HG03066 (cell line): Measurements from ENCODE around the gene LIMK2.
"Not testable (repeated sequence)": the region's sequence is repeated elsewhere in the genome, so short reads cannot be mapped to it uniquely, and the experiment has no call there.

ENCODE experiments used
- ATAC-seq: cut with Tn5 transposase; IDR thresholded peaks from one replicate; pipeline ENCODE4 v1.9.1; 2021; ENCODE audit warnings: low read depth; ENCODE audit not compliant: unreplicated experiment

LIMK2 gene

DNA sequence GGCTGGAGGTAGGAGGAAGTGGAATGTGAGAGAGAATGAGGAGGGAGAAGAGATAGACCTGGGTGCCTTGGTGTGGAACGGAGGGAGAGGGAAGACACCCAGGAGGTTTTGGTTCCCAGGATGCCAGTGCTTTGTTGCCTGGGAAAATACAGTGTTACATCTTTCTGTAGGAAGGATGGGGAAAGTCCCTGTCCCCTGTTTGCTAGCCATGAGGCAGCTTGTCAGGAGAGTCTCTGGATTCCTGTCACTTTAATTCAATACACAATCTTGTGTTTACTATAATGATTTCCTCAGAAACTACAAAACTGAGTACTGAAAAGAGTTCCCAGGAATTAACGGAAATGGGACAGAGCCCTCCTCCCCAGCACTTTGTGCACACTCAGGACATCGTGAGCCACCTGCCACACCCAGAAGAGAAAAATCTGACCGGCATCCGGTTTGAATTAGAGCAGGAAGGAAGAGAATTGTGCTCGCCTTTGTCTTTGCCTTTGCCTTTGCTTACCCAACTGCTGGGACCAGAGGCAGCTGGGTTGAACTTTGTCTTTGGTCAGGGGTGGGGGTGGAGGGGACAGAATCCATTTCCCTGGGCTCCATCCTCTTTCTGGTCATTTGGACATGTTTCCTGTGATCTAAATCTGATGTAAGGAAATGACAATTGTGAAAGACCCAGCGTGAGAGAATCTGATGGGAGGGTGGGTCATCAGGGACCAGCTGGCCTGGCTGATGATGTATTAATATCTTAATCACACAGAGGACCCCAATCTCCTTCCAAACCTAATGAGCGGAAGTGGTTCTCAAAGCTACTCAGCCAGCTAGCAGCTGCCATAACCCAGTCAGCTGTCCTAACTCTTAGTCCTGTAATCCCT is 1.3 kb upstream of the LIMK2 start:
- no peak for ATAC-seq

DNA sequence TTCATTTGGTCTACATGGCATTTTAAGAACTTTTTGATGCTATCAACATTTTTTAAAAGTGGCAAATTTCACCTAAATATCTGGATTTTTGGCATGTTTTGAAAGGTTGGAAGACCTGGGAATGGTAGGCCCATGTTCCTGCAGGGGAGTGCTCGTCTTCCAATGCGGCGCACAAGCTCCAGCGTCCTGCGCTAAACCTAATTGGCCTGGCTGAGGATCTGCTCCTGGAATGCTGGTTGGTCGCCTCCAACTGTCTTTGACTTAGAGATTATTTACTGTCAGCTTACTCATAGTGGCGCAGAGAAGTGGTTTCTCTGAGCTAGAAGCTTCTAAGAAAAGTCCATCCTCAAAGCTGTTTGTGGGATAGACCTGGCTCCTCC is 626 bp upstream of the LIMK2 start:
- no peak for ATAC-seq

DNA sequence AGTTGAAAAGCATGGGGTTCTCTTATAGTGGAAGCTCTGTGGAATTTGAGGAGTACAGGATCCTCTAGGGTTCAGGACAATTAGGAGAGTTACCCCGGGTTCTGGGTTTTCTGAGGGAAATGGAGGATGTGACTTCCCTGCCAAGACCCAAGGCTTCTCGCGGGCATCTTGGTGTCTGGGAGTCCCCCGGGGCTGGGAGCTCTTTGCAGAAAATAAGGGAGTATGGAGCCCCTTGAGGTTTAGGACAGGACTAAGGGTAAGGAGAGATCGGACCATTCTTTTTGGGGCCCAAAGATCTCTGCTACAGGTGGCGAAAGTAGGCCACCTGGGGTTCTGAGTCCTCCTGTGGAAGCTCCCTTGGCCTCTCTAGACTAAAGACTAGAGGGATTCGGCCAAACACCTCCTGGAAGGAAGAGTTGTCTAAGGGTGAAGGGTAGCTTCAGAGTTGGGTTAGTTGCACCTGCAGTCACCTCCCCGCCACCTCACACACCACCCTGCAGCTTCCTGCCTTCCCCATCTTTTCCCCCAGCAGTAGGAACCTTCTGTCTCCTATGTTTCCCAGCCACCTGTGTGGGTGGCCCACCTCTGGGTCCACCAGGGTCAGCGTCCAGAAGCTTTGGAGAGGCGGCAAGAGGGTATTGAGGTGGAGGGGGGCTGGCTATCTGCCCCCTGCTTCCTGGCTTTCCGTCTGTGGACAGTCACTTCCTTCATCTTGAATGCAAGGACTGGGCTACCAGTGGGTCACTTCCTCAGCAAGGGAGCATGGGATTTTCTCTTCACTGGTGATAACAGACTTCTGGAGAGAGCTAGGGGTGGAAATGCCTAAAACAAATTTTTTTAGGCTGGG is 908 bp downstream of the LIMK2 start:
- ATAC-seq = no peak

DNA sequence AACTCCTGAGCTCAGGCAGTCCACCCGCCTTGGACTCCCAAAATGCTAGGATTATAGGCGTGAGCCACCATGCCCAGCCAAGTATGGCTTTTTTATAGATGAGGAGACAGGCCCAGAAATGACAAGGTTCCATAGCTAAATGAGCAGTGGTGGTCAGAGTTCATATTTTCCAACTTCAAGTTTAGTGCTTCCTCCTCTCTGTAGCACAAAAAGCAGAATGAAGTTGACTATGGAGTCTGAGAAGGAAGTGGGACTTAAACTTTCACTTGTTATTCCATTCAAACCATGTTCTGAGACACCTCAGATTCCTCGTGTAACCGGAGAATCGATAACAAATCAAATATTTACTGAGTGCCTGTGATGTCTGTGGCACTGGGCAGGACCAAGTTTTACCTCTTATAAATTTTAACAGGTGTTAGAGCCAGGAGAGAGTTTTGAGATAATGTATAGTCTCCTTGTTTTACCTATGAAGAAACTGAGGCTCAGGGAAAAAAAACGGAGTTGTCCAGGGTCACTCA is 3.0 kb downstream of the LIMK2 start:
- no peak for ATAC-seq

DNA sequence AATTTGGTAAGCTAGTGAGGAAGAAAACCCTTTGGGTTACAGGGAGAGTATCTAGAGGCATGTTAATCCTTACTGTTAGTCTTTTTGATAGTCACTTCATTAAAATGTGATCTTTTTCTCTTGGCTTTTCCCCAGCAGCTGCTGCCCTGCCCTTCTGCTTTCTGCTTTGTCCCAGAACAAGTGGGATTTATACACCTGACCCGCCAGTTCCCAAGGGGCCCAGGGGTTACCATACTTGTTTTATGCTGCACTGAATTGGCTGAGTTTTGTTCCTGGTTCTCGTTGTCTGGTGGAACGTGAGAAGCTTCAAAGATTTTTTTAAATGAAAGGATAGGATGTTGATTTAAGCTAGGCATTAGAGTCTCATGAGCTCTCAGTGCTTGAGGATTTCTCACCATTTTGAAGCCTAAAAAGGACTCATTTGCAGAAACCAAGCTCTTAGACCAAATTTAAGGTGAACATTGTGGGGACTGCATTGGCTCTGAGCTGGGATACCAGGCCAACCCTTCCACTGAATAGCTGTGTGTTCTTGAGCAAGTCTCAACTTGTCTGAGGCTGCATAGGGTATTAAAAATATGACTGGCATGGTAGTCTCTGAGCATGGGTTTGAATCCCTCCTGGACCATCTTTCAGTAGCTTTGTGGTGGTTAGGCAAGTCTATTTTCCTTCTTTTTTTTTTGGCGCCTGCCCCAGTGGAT is 6.6 kb downstream of the LIMK2 start:
- ATAC-seq = no peak

DNA sequence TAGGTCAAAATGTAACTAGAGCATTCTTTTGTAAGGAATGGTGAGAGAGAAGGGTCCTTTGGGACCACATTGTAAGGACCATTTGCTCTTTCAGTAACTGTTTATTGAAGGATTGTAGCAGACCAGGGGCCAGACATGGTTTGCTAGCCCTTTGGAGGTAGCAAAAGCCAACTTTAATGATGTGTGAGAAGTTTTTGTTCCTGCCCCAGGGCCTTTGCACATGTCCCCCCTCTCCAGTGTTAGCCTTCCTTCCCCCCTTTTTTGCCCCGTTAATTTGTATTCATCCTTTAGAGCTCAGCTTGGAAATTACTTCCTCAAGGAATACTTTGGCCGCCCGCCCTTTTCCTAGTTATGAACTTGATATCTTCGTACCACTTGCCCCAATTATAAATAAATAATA is 9.0 kb downstream of the LIMK2 start:
- ATAC-seq = no peak

DNA sequence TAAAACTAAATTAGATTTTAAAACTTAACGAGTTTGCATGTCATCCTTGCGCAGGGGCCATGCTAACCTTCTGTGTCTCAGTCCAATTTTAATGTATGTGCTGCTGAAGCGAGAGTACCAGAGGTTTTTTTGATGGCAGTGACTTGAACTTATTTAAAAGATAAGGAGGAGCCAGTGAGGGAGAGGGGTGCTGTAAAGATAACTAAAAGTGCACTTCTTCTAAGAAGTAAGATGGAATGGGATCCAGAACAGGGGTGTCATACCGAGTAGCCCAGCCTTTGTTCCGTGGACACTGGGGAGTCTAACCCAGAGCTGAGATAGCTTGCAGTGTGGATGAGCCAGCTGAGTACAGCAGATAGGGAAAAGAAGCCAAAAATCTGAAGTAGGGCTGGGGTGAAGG is 10.6 kb downstream of the LIMK2 start:
- no peak for ATAC-seq

DNA sequence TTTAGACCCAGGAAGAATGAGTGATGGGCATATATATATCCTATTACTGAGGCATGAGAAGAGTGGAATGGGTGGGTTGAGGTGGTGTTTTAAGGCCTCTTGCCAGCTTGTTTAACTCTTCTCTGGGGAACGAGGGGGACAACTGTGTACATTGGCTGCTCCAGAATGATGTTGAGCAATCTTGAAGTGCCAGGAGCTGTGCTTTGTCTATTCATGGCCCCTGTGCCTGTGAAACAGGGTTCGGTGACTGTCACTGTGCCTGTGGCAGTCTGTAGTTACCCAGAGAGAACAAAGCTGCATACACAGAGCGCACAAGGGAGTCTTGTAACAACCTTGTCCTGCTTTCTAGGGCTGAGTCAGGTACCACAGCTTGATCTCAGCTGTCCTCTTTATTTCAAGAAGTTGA is 11.7 kb downstream of the LIMK2 start:
- ATAC-seq = no peak

DNA sequence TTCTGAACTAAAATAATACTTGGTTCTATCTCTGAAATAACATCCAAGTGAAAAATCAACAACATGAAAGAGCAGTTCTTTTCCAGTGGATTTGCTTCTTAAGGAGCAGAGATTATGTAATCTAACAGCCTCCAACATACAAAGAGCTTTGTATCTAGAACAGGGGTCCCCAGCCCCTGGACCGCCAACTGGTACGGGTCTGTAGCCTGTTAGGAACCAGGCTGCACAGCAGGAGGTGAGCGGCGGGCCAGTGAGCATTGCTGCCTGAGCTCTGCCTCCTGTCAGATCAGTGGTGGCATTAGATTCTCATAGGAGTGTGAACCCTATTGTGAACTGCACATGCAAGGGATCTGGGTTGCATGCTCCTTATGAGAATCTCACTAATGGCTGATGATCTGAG is 12.6 kb downstream of the LIMK2 start:
- ATAC-seq = not testable (repeated sequence)

DNA sequence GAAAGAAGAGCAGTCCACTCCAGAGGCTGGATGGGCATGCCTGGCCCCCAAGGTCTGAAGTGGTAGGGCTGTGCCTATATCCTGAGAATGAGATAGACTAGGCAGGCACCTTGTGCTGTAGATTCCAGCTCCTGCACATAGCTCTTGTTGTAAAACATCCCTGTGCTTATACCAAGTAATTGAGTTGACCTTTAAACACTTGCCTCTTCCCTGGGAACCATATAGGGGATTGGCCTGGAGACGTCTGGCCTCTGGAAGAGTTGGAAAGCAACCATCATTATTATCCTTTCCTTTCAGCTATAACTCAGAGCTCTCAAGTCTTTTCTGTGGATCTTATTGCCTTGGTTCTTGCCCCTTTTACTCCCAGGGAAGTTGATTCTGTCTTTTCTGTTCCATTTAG is 15.1 kb downstream of the LIMK2 start:
- ATAC-seq = no peak

DNA sequence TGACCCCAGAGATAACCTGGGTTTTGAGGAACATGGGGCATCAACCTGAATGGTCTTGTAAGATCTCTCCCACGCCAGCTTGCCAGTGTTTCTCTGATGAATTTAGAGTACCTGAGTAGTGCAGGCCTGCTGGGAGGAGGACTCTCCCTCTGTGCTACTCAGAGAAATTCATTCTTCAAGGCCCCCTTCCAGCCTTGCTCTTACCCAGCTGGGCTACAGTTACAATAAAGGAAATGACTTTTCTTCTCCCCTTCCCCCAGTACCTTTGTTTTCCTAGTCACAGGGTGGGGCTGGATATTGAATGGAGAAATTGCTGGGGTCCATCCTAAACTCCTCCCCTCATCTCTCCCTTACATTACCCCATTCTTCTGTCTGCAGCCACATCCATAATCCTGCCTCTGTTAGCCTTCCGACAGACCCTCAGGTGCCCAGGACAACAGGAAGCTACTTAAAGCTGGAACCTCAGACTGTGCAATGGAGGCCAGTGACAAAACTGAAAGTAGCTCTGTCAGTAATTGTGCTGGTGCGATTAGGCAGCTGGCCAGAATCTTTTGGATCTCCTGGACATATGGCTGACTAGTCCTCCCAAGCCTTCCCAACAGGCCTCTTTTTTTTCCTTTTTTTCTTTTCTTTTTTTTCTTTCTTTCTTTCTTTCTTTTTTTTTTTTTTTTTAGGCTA is 17.4 kb downstream of the LIMK2 start:
- no peak for ATAC-seq

DNA sequence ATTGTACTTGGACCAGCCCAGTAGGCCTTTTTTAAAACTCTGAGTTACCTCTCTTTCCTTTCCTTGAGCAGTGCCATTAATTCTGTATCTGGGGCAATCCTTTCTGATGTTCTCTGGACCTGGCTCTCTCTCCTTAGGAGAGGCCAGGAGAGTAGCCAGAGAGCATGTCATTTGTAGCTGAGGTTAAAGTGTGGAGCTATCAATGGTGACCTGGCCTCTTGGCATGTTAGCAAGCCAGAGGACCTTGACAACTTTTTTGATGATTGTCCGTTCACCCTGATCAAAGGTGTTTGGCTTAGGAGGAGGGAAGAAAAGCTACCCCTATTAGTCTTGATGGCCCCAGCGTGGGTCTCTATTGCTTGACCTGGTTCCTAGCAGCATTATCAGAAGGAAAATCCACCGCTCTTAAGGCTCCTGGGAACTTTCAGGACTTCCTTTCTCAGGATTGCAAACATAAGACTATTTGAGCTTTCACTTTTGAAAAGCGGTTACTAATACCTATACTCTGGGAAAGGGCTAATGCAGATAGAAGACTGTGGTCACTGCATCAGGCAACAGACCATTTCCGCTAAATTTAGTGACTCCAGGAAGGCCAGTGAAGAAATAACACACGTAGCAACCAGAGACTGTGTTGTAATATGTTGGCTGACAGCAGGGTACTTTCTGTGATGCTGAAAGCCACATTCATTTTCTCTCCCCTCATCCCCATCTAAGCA is 18.2 kb downstream of the LIMK2 start:
- ATAC-seq = no peak

DNA sequence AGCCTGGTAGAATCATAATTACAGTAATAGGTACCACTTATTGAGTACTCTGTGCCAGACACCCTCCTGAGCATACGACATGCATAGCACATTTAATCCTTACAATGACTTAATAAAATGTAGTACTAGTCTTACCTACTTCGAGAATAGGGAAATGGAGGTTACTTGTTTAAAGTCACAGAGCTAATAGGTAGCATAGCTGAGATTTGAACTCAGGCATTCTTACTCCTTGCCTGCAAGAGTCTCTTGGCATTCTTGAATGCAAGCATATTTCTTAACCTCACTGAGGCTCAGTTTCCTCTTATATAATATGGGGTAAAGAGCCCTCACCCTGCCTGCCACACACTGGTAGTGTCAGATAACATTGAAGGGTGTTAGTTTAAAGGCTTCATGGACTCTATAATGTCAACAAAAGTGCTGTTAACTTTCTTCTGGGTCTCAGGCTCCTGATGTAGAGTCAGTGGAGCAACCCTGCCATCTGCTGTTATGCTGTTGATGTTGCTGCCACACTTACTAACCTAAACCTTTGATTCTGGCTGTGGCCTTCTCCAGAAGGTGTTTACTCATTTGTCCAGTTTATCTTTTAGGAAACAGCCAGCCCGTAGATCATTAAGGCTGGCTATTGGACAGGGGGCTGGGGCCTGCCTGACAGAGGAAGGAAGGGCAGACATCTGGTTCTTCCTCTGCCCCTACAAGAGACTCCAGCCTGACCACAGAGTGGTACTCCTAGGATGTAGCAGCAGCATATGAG is 18.9 kb downstream of the LIMK2 start:
- no peak for ATAC-seq

DNA sequence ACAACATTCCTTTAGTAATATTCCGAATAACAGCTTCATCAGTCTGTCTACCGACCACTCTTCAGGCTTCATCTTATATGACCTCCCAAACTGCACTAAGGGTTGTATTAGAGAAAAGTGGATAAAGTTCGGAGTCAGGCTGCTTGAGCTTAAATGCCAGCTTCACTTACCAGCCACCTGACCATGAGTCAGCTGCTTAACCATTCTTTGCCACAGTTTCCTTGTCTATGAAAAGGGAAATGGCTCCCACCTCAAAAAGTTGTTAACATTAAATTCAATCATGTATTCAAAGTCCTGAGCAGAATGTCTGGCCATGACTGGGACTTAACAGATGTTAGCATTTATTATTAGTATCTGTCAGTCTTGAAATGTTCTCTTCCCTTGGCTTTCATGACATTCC is 20.9 kb downstream of the LIMK2 start:
- no peak for ATAC-seq

DNA sequence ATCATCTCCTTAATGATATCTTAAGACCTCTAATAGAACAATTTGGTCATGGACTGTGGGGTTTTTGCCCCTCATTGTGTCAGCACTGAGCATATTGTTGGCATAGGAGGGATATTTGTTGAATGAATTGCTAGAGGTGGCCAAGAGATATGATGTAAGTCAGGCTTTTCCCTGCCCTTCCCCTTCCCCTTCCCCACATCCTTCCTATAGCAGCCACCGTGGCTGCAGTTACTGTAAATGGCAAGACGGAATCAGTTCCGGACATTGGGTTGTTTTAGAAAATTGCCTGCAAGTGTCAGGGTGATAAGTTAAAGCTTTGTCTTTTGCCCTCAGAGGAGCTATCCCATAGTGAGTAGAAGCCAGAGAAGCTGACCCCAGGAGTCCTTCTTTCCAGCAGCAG is 23.0 kb downstream of the LIMK2 start:
- ATAC-seq = no peak

DNA sequence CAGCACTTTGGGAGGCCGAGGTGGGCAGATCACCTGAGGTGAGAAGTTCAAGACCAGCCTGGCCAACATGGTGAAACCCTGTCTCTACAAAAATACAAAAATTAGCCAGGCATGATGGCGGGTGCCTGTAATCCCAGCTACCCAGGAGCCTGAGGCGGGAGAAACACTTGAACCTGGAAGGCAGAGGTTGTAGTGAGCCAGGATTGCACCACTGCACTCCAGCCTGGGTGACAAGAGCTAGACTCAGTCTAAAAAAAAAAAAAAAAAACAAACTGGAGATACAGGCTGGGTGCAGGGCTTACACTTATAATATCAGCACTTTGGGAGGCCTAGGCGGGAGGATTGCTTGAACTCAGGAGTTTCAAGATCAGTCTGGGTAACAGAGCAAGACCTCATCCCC is 23.9 kb downstream of the LIMK2 start:
- ATAC-seq = not testable (repeated sequence)

DNA sequence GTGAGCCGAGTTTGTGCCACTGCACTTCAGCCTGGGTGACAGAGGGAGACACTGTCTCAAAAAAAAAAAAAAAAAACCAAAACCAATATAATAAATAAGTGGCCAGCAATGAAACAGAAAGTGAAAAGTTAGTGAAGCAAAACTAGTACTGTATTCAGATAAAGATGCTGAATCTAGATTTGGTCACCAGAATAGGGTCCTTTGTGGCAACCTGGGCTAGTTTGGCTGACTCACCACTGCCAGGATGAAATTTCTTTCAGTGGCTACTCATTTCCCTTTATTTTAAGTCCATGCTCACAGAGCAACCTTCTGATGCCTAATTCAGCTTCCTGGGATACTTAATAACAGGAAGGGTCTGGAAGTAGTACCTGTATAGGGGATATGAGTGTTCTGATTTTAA is 26.0 kb downstream of the LIMK2 start:
- no peak for ATAC-seq

DNA sequence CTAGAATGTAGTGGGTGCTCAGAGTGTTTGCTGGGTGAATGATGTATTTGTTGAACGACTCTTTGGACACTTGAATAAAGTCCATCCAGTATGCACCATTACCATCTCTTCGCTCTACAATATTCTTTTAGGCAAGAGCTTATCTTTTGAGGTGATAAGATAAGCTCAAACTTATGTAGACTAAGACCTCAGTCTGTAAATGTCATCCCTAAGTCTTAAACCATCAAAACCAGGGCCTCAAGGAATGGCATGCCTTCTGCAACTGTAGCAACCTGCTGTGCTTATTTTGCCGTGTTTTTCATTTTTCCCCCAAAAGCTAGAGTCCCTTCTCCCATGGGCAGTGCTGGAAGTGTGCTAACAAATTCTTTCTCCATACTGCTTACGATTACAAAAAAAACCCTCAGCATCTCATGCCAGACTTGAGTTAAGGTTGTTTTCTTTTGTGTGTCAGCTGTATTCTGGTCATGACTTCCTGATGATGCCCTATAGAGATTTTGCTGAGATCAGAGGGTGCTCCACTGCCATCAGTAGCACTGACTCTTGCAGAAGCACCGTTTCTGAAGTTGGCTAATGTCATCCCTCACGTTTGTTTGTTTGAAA is 27.8 kb downstream of the LIMK2 start:
- no peak for ATAC-seq

DNA sequence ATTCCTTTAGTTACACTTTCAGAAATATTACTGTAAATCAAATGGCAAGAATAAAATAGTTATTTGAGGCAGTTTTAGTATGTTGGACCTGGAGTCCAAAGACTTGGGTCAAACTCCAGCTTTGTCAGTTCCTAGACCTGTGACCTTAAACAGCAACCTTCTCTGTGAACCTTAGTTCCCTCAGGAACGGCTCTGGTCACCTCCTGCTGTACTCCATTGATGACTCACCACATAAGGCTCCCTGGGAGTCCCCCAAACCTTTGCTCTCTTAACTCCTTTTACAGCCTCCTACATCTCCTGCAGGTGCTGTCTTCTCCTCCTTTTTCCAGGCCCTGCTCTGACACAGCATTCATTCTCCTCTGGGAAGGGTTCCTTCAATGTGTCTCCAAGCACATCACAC is 29.1 kb downstream of the LIMK2 start:
- no peak for ATAC-seq
